NCI-H2196 treated with DMSO at 0.1 percent for 48 hours (cell line): Measurements from ENCODE around the gene FREM2.
A peak's percentile ranks its signal among the peaks of the same experiment; 100 is the strongest.

Experiments
- DNase-seq: peaks from one replicate; lab custom pipeline; 2025; ENCODE audit not compliant: unreplicated experiment; lab: John Stamatoyannopoulos, UW

FREM2 gene, protein sequence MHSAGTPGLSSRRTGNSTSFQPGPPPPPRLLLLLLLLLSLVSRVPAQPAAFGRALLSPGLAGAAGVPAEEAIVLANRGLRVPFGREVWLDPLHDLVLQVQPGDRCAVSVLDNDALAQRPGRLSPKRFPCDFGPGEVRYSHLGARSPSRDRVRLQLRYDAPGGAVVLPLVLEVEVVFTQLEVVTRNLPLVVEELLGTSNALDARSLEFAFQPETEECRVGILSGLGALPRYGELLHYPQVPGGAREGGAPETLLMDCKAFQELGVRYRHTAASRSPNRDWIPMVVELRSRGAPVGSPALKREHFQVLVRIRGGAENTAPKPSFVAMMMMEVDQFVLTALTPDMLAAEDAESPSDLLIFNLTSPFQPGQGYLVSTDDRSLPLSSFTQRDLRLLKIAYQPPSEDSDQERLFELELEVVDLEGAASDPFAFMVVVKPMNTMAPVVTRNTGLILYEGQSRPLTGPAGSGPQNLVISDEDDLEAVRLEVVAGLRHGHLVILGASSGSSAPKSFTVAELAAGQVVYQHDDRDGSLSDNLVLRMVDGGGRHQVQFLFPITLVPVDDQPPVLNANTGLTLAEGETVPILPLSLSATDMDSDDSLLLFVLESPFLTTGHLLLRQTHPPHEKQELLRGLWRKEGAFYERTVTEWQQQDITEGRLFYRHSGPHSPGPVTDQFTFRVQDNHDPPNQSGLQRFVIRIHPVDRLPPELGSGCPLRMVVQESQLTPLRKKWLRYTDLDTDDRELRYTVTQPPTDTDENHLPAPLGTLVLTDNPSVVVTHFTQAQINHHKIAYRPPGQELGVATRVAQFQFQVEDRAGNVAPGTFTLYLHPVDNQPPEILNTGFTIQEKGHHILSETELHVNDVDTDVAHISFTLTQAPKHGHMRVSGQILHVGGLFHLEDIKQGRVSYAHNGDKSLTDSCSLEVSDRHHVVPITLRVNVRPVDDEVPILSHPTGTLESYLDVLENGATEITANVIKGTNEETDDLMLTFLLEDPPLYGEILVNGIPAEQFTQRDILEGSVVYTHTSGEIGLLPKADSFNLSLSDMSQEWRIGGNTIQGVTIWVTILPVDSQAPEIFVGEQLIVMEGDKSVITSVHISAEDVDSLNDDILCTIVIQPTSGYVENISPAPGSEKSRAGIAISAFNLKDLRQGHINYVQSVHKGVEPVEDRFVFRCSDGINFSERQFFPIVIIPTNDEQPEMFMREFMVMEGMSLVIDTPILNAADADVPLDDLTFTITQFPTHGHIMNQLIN (N-terminal part only)

DNA sequence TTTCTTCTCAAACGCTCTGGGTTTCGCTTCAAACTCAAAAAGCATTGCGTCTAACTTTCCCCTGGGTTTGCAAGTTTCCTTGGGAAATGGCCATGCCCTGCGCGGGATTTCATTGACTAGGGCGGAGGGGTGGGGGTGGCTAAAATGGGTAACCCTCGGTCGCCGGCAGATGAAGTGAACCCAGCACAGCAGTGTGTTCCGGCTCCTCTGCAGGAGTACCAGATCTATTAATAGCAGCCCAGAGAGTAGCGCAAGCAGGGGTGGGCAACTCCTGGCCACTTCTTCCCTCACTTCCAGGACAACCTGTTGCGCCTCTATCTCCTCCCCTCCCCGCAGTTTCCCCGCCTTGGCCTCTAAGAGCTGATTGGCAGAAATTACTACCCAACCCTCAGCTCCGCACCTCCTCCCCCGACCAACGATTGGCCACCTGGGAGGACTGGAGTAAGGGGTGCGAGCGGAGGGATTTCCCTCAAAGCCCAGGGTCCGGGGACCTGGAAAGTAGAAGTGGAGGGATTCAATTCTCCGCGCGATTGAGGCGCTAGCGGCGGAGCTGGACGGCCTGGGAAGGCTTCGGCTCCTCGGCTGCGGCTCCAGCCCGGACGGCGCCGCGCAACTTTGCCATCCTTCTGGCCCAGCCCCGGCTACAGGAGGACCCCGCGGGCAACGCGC is at the start of gene FREM2:
Gene FREM2, plus strand, starts transcription at position 501 of the 669 bp plus-strand sequence. CDS start 268 bp downstream, outside the sequence.
- peak; percentile 29 for DNase-seq

DNA sequence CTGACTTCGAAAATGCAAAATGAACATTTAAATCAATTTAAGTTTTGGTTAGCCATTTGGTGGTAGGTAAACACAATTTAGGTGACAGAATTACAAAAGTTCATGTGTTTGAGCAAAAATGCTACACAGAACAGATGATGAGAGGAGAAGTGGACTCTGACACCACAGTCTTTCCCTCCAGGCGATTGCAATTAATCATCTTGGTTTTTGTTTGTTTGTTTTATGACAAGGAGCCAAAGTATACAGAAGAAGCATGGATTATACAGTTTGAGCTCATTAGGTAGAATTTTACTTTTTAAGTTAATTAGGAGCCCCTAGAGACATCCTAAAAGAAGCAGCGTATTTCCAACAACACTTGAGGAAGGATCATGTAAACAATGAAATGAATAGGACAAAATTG is 49.3 kb upstream of the FREM2 start:
- no peak for DNase-seq

DNA sequence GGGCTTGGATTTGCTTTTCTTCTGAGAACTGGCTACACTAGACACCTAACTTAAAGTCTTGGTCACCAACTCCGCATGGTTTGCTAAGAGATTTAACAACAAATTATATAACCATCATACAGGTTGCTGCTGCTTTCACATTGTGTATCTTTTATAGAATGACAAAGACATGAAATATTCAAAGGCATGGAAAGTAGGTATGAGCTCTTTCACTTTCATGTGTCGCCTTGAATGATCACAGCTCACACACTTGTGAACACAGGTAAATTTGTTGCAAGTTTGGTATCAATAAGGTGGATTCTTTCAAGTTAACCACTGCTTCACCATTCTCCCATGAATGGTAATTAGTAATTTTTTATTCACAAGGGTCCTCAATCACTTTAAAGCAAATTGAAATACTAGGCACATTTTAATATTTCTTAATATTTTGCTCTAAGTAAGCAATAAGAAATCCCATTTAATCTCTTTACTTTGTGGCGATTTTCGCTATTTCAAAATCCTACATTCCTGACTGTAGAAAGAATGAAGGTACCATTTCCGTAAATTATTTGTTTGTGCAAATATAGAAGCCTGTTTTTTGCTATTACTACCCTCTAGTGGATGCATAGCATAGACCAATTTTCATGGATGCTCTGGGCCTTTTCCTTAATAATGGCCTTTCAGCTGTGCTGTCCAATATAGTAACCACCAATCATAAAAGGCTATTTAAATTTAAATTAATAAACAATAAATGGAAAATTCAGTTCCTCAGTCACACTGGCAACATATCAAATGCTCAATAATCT is 45.5 kb upstream of the FREM2 start:
- no peak for DNase-seq

DNA sequence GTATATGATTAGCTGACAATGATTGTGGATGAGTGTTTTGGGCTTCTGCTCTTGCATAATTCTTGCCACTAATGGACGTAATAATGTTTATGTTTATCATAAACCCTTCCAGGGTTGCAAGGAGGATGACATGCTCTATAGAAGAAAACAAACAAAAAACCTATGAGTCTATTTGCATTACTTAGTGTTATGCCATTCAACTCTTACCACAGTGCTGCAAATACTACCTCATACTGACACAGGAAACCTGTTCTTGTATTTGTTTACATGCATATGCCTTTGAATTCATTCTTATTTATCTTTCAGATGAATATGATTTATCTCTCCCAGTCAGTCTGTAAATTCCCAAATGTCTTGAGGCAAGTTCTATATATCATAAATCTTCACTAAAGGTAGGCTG is 39.6 kb upstream of the FREM2 start:
- no peak for DNase-seq

DNA sequence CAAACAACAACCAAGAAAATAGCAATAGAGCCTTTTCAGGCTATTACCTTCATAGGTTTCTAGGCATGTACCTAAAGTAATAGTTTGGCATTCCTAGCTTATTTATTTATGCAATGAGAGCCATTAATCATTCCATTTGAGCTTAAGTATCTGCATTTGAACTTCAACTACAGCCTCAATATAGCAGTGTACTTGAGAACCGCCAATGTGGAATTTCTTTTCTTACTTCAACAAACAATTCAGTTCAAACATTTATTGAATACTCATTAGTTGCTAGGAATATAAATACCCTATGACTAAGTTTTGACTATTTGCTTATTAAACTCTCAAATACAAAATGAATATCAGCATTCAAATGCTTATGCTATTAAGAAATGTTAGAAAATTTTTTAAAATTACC is 38.0 kb upstream of the FREM2 start:
- DNase-seq: no peak

DNA sequence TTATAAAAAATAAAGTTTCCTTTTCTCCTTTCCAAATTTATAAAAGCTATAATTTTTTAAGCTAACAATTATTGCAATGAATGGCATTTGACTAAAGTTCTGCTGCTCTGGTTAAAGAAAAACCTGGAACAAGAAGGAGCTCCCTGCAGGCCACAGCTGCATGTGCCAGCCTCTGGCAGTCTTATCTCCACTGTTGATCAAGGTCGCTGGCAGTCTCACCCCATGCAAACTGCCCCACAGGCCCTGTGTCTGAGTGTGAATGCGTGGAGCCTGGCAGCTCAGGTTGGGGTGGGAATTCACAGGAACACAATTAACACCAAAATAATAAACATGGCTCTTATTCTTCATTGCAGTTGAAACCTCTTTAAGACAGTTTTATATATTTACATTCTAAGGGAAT is 30.2 kb upstream of the FREM2 start:
- no peak for DNase-seq

DNA sequence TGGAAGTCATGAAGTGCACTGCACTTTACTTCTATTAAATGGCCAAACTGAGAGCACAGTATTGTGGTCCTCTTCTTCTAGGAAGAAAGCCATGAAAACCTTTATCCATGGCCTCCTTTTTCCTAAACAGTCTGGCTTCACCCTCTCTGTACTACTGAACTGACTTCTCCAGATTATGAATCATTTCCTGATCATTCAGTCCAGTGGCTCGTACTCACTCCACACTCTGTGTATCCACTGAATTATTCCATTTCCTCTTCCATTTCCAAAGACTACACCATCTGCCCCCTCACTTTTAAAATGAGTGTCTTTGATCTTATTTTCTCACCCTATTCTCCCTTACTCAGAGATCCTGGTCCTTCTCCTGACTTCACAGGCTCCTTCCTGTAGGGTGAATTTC is 29.7 kb upstream of the FREM2 start:
- no peak for DNase-seq

DNA sequence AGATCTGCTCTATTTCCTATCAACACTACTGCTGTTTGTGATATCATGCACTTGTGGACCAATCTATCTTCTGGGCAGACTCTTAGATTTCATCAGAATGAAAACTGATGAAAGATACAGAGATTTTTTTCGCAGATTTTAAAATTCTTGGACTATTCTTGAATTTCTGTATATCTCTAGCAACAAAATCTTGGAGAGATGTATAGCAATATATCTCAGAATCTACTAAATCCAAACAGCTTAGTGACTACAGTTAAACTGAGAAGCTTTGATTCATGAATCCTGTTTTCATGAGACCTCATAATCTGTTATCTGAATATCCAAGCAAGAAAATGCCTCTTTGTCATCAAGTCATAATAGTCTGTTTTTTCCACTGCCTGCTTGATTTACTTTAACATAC is 28.0 kb upstream of the FREM2 start:
- no peak for DNase-seq

DNA sequence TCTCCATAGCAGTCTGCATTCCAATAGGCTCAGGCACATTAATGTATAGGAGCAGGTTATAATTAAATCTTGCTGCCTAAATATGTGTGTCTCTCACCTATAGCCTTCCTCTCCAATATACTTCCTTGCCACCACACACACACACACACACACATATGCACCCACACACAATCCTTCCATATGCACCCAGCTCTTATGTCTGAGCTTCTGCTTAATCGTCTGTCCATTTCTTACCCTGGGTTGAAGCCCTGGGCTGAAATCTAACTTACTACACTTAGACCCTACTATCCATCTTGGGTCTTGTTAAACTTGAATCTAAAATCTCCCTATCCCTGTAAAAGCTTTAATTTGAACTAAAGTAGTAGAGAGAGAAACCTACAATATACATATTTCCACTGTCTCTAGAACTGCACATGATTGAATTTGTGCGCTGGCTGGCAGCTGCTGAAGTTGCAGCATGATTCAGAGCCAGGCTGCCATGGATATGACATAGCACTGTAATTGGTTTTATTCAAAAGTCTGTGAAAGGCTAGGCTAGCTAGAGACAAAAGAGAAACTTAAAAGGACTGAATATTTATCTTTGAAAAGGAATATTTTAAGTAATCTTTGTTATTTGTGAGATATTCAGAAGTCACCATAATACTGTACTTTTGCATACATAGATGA is 25.7 kb upstream of the FREM2 start:
- DNase-seq: no peak

DNA sequence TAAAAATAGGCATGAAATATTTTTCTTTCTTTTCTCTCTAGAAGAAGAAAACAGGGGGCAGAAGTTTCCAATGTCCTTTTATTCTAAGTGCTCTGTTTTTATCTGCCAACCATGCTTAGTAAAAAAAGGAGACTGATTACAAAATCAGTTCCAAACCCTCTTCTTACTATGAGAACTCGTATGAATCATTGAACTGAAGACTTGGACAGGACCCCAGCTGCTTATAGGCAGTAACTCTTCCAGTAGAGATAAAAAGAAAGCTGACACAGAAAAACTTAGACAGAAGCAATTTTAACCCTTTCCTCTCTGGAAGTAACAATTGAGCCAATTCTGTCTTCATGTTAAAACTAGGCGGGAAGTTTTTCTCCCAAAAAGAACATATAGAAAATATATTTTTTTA is 24.5 kb upstream of the FREM2 start:
- DNase-seq: no peak

DNA sequence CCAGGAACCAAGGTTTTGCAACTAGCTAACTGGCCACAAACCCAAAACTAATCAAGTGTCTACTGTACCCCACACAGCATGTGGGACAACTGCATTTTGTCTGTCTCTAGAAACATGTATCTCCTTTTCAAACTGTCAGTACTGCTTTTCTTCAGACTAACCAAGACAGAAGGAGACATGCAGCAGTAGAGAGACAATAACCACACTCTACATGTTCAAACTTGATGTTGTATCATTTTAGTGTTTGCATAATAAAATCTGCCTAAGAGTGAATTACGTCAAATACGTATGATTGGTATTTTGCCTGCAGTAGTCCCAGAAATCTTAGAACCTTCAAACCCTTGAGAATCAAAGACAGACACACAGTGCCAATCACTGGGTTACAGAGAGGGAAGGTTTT is 22.0 kb upstream of the FREM2 start:
- DNase-seq: no peak

DNA sequence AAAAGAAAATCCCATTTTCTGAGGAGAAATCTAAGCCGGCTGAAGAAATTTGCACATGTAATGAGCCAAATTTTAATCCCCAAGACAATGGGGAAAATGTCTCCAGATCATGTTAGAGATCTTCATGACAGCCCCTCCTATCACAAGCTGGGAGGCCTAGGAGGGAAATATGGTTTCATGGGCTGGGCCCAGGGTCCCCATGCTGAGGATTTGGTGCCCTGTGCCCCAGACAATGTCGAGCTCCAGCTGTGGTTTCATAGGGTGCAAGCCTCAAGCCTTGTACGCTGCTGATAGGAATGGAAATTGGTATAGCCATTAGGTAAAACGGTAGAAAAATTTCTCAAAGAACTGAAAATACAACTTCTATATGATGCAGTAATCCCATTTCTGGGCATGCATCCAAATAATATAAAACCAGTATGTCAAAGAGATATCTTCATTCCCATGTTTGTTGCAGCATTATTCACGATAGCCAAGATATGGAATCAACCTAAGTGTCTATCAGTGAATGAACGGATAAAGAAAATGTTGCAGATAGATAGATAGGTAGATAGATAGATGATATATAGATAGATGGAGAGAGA is 19.3 kb upstream of the FREM2 start:
- no peak for DNase-seq

DNA sequence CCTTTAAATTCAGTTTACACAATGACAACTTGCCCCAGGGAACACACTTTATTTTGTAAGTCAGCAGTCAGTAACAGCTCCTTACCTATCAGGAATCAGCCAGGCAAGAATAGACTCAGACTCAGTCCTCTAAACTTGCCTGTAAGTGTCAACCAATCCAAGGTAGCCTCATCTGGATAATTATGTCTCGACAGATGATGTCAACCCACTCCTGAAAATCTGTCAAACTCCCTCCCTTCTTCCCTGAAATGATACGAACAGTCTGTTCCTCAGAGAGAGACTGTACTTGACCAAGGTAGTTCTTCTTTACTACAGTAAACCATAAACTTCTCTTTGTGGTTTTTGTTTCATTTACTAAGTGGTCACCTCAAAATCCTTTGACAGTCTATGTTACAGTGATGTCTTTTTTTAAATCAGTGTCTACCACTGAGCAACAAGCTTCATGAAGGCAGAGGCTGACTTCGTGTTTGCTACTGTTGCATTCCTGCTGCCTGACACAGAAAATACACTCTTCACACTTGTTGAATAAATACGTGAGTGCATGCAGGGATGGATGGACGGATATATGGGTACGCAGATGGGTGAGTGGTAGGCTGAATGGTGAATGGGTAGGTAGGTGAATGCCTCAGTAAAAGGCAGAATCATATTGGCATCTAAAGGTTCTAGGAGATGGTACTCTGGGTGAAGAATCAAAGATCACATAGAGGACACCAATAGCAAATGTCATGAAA is 17.5 kb upstream of the FREM2 start:
- DNase-seq: no peak

DNA sequence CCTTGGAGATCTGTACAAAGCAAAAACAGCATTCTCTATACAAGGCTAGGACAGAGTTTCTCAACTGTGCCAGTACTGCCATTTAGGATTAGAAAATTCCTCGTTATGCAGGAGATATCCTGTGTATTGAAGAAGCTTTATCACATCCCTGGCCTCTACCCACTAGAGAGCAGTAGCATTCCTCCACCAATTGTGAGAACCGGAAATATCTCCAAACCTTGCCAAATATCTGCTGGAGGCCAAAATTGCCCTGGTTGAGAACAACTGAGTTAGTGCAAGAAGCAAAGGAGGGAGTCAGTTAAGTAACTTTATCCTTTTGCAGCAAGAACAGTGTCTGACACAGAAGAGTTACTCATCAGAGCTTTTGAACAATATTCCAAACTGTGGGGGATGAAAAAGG is 16.2 kb upstream of the FREM2 start:
- DNase-seq: no peak

DNA sequence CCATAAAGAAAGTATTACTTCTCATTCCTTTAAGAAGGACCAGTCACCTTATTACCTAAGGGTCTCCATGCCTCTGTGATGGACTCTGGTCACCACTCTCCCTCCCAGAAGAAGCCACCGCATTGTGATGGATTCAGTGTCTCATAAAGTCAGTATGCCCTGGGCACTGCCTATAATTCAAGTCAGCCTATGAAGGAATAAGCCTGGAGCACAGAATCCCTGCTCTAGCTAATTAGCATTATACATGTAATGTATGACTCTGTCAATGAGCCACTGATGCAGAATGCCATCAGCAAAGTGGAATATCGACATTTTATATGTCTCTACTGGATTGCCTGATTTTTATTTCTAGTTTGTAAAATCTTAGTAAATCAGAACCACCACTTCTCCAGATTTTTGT is 14.9 kb upstream of the FREM2 start:
- DNase-seq: no peak

DNA sequence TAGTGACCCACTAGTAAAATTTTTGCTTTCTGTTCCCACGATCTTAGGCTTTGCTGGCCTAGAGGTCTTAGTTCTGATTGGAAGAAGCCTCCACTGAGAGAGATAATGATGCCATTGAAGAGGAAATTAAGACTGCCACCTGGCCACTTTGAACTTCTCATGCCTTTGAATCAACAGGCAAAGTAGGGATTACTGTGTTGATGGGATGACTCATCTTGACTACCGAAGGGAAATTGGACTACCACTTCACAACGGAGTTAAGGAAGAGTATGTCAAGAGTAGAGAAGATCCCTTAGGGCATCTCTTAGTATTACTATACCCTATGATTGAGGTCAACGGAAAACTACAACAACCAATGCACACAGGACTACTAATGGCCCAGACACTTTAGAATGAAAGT is 12.7 kb upstream of the FREM2 start:
- no peak for DNase-seq

DNA sequence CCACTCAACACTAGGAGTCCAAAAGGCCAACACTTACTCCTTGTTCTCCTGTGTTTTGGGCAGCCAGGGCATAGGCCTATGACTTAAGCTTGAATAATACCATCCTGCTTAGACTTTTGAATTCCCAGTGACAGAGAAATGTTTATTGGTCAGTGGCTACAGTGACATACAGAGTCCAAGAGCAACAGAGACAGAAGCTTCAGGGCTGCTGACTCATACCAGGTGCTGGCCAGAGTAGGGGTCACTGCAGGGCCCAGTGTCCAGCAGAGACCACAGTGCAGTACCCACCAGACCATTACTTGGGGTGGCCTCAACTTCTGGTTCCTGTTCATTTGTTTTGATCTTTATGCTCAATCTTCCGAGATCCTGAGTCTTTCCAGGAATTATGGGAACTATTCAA is 6.0 kb upstream of the FREM2 start:
- DNase-seq: no peak

DNA sequence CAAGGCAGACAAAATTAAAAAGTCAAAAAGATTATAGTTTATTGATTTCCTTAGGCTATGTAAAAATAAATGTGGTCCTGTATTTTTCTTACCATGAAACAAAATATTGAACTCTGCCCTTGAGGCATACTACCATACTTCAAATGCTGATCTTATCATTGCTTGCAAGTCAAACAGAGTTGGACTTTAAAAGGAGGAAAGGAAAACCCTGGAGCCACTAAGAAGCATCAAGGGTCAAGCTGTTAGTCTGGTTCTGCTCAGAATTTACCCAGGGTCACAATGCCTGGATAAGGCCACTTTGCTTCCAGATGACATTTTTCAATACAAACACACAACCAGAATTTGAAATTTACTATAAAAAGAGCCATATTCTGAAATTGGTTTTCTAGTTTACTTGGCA is 2.2 kb upstream of the FREM2 start:
- no peak for DNase-seq

DNA sequence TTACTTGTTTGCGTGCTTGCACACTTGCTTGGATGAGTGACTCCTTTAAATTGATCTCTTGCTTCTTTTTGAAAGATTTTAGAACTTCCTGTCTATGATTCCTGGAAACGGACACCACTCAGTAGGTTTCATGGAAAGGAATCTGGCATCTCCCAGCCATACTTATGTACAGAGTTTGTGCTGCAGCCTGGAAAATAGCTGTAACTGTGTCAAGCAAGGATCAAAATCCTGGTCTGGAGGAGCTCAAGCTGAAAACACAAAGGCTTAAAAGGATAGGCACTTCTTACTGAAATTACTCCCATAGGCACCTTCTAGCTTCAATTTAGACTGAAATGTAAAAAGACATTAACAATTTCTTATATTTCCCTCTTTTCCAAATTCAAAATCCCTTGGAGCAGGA is 1.4 kb upstream of the FREM2 start:
- DNase-seq: no peak
